ENCODE measurements around the gene PLXNA2.

PLXNA2 gene

GRCh38 chr1:208080396-208081286 is 163.5 kb downstream of the PLXNA2 start:
- no peak for TF ChIP-seq CTCF (IDR thresholded peaks at IDR 0.05; ENCODE audit: low read depth, low read length)
- DNase-seq (ENCODE audit: extremely low read depth, low read depth): no peak

- no peak for DNase-seq (ENCODE audit: extremely low read depth, low read depth)
- TF ChIP-seq CTCF (IDR thresholded peaks at IDR 0.05; ENCODE audit: low read depth, low read length): no peak
Observed at GRCh38 chr1:208079161-208079560, 165.0 kb downstream of the PLXNA2 start.

DNA sequence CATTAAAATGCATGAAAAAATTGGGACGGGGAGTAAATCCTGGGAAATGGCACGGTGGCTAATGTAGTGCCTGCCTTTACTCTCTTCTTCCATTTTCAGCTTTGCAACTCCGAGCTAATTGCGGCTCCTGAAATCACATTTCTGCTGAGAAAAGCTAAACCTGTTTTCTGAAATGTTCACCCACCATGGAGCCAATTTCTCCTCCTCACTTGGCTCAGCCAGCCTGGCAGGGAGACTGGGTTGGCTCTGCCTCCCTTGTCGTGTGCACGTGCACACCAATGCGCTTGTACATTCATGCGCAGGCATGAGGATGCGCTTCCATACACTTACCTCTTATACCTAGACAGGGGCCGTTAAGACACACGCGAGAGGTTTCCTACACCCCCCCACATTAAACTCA is 165.4 kb downstream of the PLXNA2 start:
- no peak for TF ChIP-seq CTCF (IDR thresholded peaks at IDR 0.05; ENCODE audit: low read depth, low read length)
- no peak for DNase-seq (ENCODE audit: extremely low read depth, low read depth)

DNA sequence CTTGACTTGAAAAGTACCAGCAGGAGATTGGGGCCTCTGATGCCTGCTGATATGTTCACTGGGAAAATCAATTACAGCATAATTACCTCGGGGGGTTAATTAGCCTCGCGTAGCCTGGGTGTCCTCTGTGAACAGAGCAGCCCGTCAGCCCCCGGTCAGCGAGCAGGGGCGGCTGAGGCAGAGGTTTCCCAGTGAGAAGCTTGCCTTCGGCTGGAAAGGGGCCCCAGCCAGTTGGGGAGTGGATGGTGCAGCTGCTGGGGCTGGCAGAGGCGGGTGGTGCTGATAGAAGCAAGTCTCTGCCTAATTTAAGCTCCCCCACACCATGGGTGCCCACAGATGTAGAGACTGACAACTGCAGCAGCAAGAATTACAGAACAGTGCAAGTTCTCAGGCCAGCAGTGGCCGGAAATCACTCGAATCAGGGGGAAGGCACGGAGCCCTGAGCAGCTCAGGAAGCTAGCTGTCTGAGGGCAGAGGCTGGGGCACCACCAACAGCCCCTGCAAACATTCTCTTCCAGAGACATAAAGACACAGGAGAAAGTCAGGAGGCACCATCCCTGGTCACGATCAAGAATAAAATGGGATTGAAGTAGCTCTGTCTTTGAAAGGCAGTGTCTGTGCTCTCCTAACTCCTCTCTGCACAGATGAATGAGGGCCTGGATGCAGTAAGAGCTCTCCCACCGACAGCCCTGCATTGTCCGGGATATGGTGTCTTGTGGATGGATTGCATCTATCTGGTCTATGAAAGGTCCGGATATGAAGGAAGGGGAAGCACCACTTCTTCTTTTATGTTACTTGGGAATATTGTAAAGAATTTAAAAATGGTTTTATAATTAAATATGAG is 166.7 kb downstream of the PLXNA2 start:
- no peak for DNase-seq (ENCODE audit: extremely low read depth, low read depth)
- no peak for TF ChIP-seq CTCF (IDR thresholded peaks at IDR 0.05; ENCODE audit: low read depth, low read length)

DNA sequence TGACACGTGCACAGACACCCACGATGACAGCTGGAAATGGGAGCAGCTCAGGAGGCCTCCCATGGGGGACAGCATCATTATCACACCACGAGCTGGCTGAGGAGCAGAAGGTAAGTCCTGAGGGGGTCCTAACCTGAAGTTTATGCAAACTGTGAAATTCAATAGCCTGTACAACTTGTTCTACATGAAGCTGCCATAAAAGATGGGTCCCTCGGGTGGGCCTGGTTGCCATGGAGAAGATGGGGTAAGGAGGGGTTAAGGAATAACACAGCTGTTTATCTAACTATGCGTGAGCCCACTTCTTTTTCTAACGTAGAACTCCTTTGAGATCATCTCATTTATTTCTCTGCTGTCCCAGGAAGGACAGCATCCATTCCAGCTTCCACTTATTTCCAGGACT is 169.8 kb downstream of the PLXNA2 start:
- DNase-seq (ENCODE audit: extremely low read depth, low read depth): no peak
- TF ChIP-seq CTCF (IDR thresholded peaks at IDR 0.05; ENCODE audit: low read depth, low read length): no peak

DNA sequence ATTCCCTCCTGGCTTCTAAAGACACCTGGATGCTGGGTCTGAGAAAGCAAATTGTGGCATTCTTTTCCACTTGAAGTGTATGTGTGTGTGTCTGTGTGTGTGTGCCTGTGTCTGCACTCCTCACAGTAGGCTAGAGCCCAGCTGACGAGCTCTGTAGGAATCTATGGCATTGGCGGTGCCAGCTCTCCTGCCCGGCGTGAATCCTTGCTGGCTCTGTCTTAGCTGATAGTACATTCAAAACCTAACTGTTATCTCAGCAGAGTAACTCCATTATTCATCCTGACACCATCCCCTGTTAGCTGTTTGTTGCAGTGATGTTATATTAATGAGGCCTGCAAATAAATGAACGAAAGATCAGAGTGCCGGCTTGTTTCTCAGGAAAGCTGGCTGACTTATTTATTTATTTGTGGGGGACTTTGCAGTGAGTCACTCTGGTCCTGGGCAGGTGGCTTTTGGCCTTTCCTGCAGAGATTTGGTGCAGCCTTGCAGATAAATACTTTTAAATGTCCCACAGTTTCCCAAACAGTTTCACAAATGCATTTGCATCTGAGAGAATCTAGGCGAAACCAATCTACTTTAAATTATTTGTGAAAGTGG is 172.7 kb downstream of the PLXNA2 start:
- no peak for TF ChIP-seq CTCF (IDR thresholded peaks at IDR 0.05; ENCODE audit: low read depth, low read length)
- DNase-seq (ENCODE audit: extremely low read depth, low read depth): no peak
